DMS153 (cell line): ENCODE results near the gene ECEL1.

Experiments
- DNase-seq: peaks from one replicate; lab custom pipeline; 2025; lab: John Stamatoyannopoulos, UW

ECEL1 gene

DNA sequence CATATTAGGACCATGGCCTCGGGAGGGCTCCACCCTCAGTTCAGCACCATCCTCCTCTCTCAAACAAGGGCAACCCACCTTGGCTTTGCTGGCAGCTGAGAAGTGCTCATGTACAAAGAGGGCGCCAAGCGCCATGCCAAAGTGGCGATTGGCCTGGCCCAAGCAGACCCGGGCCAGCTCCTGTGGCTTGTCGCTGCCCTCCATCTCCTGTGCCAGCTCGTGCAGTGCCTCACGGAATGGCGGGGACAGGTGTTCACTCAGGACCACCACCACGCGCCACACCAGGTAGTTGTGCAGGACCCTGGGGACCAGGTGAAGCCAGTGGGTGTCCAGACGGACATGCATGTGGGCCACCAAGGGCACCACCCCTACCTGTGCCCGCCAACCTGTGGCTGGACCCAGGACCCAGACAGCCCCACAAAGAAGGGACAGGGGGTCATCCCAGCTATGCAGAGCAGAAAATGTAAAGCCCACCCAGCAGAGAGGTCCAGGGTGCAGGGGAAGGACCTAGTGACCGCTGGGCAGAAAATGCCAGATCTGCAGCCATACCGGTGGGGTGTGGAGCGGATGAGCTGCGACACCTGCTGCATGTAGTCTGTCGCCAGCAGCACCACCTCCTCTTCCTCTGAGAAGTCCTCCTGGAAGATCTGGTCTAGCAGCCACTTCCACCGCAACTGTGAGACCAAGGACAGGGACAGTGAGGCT lies 3.6 kb downstream of the ECEL1 start:
- DNase-seq: no peak

DNA sequence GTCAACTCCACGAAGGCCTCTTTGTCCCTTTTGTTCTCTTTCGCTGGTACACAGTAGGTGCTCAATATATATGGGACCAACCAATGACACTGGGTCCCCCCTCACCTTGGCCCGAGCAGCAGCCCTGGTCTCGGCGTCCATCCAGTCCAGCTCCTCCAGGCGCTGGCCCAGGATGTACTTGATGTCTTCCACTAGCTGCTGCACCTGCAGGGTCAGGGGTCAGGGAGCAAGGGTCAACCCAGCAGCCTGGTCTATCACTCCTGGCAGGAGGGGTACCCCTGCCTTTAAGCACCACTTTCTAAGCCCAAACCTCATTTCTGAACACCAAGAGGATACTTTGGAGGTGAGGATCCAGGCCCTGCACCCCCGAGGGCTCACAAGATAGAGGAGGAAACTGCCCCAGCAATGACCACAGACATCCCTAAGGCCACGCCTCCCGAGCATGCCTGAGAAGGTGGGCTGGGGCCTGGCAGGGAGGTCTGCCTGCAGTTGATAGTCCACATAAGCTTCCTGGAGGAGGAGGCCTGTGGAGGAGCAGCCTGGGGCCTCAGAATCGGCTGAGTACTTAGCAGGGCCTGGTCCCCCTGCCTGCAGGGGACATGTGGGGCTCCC lies 4.2 kb downstream of the ECEL1 start:
- no peak for DNase-seq

DNA sequence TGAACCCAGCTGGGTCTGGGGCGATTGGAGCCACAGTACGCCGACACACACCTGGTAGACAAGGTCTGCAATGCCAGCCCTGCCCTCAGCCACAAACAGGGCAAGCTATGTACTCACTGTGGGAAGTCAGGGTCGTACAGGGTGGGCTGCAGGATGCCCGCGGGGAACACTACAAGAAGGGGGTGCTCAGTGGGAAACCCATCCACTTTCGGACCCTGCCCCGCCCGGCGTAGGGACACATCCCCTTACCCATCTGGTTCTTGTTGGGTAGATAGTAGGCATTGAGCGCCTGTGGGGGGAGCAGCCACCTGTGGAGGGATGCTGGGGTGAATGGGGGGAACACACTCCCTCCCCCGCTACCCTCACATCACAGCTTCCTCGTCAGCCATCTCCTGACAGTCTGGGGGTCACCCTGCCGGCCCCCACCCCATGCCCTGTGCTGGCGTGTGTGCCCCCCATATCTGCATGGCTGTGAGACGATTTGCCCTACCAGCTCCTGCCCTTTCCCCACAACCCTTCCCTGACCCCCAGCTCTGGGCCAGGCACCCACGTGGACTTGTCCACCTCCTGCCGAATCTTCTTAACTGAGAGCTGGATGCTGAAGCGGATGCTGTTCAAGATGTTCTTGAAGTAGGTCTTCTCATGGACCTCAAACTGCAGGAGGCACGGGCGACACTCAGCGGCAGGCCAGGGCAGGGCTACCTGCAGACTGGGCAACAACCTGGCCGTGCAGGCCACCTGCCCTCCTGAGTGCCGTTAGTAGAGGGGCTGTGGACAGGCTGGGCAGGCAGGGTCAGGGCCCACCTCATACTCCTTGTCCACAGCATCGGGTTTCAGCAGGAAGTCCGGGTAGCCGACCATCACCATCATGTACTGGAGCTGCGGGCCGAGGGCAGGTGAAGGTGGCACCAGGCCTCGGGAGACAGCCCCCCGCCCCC lies 5.1 kb downstream of the ECEL1 start:
- no peak for DNase-seq

DNA sequence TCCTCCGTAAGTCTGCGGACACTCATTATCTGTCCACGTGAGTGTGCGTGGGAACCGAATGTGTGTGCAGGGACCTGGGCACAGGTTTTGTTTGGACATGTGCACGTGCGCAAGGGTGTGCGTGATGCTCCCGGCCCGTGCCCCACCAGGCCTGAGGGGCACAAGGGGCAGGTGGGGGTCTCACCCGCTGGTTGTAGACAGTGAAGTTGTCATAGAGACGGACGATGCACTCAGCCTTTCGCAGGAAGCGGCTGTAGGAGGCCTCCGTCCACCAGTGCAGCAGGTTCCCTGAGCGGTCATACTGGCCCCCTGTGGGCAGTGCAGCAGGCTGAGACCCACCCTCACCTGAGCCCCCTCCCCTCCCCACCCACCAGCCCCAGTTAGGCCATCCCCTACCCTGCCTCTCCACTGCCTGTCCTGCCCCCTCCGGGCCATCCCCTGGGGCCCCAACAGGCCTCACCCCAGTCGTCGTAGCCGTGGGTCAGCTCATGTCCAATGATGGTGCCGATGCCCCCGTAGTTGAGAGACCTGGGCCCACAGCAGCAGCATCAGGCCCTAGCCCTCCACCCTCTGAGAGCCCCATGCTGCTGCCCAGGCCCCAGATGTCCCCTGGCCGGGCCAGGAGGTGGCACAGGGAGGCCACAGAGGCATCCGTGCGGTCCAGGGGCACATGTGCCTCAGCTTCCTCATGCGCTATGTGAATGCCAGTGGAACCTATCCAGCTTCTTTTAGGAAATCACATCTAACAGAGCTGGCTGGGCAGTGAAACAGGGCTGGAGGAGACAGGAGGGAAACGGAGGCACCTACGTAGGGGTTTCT lies 6.1 kb downstream of the ECEL1 start:
- no peak for DNase-seq

DNA sequence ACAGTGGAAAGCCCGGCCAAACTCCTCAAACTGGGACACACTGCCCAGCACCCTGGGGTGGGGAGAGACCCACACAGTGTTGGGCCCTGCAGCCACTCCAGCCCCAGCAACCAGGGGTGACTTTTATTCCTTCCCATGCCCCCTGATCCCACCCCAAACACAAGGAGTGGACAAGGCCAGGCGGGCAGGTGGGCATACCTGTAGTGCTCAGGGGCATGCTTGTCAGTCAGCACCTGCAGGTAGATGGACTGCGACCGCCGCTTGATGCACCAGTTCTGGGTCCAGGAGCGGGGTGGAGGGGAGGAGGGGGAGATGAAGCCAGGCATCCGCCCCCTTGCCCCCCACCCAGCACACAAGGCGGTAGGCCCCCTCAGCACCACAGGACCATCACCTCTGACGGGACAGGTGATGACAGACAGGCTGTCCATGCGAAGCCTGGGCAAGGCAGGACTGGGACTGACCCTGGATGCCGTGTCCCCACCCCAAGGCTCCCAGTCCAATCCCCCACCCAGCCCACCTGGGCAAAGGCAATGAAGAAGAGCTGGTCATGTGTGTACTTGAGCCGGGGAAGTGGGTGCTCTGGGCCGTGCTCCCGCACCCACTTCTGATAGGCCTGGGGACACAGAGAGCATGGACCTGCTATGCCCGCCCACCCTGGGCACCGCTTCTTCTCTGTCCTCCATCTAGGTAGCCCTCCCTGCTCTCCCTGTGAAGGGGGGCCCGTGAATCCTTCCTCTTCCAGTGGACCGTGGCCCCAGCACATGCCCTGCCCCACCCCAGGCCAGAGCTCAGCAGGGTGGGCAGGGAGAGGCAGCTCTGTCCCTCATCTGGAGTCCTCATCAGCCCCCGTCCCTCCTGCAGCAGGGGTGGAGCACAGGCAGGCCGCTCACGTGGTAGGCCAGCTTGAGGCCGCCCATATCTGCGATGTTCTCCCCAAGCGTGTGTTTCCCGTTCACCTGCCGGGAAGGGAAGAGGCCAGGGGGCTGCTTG lies 7.1 kb downstream of the ECEL1 start:
- no peak for DNase-seq

DNA sequence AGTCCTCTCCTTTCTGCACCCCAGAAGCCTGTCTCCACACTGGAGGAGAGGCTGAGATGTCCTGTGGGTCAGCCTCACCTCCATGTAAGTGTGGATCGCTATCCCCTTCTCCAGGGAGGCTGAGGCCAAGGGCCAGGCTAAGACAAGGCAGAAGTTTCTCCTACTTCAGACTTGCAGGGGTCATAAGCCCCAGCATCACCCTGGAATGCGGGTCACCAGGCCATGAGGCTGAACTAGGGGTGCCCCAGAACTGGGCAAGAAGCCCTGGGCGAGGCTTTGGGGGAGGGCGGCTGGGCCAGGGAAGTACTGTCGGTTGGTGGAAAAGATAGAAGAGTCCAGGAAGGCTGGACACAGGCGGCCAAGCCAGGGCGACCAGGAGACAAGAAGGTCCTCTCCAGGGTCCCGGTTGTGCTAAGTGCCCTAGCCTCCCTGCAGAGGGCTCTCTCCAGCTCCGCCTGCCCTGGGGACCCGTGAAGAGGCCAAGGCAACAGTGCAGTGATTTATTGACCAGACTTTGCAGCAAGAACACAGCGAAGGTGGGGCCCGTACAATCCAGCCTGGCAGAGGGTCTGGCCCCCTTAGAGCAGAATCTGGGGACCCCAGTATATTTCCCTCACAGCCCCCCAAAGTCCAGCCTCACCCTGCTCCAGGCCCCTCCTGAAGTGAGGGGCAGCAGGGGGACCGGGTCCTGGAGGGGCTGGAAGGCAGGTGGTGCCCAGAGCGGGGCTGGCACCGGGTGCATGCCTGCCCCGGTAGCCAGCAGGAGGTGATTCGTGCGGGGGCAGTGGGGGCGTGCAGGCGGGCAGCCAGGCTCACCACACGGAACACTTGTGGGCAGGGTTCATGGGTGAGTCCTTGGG lies 8.1 kb downstream of the ECEL1 start:
- no peak for DNase-seq

DNA sequence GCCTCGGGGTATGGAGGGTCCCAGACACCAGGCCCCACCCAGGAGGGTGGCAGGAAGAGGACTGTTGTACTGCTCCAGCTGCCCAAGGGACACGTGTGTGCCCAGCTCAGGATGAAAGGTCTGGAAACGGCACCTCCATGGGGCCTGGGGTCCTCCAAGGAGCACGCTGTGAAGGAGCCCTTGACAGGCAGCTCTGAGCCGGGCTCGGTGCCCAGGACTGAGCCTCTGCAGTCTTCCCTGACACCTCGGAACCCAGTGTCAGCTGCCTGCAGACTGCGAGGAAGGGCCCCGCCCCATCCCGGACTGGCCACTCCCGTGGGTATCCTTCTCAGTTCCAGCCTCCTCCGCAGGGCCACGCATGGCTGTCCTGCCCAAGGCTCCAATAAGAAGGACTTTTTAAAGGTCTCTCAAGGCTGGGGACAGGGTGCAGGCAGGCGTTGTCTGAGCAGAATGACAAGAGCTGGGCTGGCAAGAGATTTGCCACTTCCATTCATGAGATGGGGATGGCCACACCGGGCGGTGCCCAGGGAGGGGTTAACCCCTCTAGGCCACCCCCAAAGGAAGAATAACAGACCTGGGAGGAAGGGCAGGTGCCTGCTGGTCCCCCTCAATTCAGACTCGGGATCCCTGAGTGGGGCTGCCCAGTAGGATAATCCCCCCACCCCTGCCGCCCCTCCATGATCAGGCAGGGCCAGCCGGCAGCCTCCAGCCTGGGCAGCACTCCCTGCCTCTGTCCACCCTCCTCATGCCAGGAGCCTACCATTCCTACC lies 8.9 kb downstream of the ECEL1 start:
- DNase-seq: no peak

DNA sequence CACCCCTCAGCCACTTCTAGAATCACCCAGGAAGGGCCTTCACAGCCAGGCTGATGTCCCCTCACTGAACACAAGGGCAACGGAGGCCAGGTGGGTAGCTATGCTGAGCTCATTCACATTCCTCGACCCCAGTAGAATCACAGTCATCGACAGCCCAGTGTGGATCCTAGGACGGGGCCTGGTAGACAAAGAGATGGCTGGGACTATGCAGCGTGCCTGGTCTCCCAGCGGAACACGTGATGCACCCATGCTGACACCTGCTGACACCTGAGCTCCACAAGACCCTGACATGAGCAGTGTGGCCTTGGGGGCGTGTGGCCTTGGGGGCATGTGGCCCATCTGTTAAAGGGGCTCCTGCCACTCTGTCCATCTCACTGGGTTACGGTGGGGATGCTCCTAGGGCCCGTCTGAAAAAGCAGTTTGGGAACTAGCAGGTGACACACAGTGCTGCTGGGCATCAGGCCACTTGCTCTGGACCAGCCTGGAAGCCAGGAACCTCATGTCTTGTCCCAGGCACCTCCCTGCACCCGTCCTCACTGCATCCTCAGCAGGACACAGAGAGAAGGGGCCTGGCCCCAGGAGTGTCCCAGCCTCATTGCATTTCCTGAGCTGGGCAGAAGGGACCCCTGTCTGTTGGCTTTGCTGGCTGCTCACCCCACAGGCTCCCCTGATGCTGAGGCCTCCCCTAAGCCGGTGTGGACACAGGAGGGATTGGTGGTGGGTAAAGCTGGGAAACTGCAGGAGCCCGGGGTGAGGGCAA lies 9.7 kb downstream of the ECEL1 start:
- no peak for DNase-seq

DNA sequence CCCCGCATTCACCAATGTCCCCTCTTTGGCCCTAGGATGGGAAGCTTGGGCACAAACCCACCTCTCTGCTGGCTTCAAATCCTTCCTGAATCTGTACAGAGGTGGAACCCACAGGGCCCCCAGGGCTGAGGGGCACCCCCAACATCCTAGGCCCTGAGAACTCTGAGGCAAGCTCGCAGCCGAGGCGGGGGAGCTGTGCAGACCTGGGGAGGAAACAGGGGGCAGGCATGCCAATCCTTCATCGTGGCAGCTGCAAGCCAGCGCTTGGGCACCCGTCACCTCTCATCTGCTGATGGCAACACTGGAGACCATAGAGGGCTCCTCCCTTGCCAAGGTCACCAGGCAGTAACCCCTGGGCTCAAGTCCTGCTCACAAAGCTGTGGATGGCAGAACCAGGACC lies 10.8 kb downstream of the ECEL1 start:
- DNase-seq: no peak

DNA sequence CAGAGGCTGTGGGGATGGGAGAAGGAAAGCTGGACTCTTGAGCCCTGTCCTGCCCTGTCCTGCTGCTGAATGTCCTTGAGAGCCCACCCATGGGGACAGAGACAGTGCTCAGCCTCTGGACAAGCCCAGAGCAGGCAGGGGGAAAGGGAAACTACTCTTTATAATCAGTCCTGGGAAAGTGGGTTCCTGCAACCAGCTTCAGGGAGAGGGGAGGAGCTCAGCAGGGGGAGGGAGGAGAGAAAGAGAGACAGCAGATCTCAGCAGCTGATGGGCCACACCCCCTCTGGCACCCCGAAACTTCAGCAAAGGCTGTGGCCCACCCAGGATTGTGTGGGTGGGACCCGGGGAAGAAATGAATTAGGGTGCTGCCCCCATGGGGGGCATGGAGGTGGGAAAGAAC lies 11.6 kb downstream of the ECEL1 start:
- no peak for DNase-seq

DNA sequence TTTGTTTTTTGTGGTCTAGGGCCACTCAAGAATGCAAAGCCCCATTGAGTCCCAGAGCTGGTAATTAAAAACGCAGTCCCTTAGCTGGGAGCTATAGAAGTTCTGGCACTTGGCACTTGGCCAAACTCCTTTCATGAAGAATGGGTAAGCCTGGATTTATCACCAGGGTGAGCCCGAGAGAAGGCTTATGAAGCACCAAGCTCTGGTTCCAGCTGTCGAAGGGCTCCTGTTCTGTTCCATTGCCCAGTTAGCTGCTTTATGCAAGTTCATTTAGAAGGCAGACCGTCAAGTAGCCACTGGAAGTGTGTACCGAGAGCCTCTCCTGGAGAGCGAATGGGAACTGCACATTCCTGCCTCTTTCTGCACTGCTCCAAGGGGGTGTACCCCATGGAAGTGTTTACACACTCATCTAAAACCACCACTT lies 14.2 kb downstream of the ECEL1 start:
- peak; percentile 58 for DNase-seq

DNA sequence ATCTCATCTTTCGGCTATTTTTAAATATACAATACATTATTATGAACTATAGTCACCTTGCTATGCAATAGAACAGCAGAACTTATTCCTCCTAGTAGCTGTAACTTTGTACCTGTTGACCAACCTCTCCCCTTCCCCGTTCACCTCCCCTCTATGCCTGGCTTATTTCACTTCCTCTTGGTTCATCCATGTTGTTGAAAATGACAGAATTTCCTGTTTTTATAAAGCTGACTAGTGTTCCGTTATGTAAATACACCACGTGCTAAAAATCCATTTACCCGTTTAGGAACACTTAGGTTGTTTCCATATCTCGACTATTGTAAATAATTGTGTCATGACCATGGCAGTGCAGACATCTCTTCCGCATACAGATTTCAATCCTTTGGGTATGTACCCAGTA lies 21.4 kb downstream of the ECEL1 start:
- no peak for DNase-seq

DNA sequence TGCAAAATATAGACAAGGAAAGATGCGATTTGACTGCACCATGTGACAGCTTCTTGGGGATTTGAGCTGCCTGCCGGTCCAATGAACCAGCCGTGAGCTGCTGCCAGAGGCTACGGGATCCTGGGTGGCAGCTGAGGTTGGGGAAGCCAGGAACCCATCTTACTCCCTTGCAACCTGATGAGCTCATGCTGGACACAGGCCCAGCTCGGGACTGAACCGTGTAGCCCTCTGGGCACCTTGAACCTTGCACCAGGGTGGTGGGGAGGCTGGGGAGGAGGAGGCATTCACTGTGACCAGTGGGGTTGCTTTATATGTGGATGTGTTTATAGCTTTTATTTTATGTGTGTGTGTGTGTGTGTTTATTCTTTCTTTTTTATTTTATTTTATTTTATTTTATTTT lies 22.6 kb downstream of the ECEL1 start:
- no peak for DNase-seq

DNA sequence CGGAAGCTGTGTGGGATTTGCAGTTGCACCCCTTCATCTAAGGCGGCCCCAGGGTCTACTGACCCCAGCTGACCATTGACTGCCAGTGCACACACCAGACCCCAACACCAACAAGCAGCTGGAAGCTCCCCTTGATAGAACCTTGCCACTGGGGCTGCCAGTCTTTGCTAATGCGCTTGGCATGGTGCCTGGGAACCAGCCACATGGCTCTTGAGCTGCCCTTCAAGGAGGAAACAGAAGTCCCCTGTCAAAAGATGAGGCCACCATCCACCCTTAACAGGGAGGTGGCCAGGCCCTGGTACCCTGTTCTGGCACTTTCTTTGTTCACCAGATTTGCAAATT lies 23.1 kb downstream of the ECEL1 start:
- DNase-seq: no peak

DNA sequence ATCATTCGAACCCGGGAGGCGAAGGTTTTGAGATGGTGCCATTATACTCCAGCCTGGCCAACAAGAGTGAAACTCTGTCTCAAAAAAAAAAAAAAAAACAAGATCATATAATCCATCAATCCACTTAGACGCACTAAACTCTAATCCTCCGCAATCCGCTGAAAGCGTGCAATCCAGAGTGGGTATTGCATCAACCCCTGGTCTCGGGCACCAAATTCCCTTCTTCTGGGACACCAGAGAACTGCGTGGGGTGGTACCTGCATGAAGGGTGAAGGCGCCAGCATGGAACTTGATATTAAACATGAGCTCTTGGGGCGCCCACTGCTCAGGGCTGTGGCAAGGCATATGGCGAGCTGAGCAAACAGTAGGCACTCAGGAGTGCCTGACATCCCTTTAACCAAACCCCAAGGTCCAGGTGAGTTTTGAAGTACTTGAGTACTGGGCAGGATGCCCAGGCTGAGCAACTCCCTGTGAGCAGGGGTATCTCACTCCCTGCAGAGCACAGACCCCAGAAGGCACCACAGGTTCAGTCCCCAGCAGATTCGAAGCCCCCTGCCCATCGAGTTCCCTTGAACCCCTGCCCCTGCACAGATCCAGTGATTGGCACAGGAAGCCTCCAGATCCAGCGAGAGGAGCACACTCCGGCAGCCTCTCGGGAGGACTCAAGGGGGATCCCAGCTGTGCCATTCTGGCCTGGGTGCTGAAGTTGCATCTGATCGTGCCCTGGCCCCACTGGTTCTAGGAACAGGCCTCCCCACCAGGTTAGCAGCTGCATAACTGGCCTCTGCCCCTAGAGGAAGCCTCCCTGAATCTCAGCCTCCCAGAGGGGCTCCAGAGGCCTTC lies 23.7 kb downstream of the ECEL1 start:
- no peak for DNase-seq

DNA sequence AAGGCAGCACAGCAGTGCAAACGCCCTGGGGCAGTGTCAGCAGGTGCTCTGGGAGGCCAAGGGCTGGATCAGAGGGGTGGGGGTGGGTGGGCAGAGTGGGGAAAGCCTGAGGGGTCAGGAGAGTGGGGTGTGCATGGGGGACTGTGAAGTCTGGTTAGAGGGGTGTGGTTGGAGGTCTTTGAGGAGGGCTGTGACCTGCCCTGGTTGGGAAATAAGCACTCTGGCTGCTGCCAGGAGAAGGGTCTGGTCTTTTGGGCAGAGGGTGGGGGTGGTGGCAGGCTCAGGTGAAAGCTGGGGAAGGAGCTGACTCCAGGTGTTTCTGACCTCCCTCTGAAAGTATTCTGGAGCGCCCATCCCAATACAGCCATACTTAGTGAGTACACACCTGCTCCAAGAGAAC lies 27.5 kb downstream of the ECEL1 start:
- DNase-seq: no peak

DNA sequence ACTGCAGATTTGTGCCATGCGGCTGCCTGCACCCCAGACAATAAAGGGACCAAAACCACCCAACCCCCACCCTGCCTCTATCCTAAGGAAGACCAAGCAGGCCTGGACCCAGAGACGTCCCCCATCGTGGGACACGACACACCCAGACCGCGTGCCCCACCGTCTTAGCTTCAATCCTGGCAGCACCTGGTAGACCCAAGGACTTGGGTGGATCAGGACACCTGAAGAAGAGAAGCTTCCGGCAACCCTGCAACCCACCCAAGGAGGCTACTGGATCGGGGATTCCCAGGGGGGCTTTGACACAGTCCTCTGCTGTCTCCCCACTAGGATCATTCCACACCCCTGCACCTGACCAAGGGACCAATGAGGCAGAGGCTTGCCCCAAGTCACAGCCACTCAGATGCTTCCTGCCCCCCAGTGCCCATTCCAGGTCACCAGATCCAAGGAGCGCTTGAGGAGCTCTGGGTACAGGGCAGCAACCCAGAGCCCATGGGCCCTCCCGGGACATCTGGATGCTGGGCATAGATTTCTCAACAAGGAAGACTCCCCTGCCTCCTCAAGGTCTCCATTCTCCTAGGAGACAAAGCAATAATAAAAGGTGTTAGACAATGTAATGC lies 28.1 kb downstream of the ECEL1 start:
- no peak for DNase-seq
